Measurements from ENCODE around the gene CAPN5.

The CAPN5 gene

DNA sequence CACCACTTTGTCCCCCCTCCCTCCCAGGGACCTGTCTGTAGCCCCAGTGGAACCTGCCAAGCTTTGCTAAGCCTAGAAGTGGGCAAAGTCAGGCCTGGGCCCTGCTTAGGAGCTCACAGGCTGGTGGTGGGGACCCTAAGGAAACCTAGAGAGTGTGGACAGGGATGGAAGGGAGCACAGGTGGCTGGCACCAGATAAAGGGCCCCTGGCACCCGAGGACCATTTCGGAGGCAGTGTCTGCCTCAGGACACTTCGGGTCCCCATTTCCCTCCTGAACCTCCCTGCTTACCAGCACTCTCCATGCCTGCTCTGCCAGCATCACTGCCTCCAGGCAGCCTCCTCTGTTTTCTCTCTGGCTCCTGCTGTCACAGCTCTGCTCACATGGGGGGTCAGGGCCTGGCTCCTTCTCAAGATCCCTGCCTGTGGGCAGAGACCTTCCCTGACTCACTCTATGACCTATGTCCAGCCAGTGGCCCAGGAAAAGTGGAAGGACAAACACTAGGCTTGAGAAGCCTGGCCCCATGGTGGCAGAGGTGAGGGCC, 22.3 kb downstream of the CAPN5 start:
- no peak for DNase-seq (ENCODE audit: low read depth)
- TF ChIP-seq, protein P1, sequence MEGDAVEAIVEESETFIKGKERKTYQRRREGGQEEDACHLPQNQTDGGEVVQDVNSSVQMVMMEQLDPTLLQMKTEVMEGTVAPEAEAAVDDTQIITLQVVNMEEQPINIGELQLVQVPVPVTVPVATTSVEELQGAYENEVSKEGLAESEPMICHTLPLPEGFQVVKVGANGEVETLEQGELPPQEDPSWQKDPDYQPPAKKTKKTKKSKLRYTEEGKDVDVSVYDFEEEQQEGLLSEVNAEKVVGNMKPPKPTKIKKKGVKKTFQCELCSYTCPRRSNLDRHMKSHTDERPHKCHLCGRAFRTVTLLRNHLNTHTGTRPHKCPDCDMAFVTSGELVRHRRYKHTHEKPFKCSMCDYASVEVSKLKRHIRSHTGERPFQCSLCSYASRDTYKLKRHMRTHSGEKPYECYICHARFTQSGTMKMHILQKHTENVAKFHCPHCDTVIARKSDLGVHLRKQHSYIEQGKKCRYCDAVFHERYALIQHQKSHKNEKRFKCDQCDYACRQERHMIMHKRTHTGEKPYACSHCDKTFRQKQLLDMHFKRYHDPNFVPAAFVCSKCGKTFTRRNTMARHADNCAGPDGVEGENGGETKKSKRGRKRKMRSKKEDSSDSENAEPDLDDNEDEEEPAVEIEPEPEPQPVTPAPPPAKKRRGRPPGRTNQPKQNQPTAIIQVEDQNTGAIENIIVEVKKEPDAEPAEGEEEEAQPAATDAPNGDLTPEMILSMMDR (conservative IDR thresholded peaks at IDR 0.05; ENCODE audit: low read depth, low read length), result no peak
- no peak overlapping the region for H3K4me3 ChIP-seq (ENCODE audit: low read length)

DNA sequence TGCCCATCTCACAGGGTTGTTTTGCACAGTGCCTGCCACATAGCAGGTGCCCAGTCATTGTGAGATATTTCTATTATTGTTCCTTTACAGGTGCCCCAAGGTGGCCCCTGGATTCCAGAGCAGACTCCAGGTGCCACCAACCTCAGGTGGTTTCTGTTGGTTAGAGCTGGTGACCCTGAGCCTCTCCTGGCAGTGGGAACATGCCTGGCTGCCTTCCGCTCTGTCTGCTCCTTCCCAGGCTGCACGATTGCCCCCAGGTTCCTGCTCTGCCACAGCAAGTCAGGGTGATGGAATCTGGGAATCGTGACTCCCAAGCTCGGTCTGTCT, 23.2 kb downstream of the CAPN5 start:
- DNase-seq (ENCODE audit: low read depth), result no peak

GRCh38 chr11:77090373-77091111, 23.8 kb downstream of the CAPN5 start:
- DNase-seq (ENCODE audit: low read depth), result no peak
- no peak overlapping the region for H3K4me3 ChIP-seq (ENCODE audit: low read length)
- TF ChIP-seq, protein P1 (conservative IDR thresholded peaks at IDR 0.05; ENCODE audit: low read depth, low read length), result no peak

More for the DNA sequence above, 23.2 kb downstream of the CAPN5 start:
- TF ChIP-seq, protein P1 (conservative IDR thresholded peaks at IDR 0.05; ENCODE audit: low read depth, low read length), result no peak
- H3K4me3 ChIP-seq (ENCODE audit: low read length), result no peak overlapping the region

DNA sequence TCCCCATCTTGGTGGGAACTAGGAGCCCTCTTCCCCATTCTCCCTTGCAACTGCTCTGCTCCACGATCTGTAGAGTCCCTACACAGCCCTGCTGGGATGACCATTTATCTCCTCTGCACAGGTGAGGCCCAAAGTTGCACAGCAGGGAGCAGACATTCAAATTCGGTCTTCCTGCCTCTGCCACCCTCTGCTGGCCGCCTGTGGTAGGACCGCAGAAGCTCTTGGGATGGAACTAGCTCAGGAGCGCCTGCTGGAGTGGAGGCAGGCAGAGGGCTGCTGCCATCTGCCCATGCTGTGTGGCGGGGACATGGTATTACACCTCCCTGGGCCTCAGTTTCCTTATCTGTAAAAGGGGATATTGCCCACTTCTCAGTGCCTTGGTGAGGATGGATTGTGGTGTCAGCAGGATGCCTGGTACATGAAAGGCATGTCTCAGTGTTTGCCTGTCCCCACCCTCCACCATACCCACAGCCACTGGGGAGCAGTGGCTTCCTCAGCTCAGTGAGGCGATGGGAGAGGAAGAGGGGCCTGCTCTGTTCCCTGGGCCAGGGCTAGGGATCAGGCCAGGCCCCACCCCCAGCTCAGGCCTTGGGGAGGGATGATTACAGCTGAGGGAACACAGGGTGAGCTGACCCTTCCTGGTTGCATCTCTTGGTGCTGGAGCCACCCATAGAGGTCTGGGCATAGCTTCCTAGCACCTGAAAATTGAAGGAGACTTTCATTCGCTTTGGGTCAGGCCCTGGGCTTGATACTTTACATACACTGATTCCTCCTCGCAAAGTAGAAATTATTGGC, 24.6 kb downstream of the CAPN5 start:
- TF ChIP-seq, protein P1 (conservative IDR thresholded peaks at IDR 0.05; ENCODE audit: low read depth, low read length), result peak; percentile 96
- no peak overlapping the region for H3K4me3 ChIP-seq (ENCODE audit: low read length)
- DNase-seq (ENCODE audit: low read depth), result no peak

DNA sequence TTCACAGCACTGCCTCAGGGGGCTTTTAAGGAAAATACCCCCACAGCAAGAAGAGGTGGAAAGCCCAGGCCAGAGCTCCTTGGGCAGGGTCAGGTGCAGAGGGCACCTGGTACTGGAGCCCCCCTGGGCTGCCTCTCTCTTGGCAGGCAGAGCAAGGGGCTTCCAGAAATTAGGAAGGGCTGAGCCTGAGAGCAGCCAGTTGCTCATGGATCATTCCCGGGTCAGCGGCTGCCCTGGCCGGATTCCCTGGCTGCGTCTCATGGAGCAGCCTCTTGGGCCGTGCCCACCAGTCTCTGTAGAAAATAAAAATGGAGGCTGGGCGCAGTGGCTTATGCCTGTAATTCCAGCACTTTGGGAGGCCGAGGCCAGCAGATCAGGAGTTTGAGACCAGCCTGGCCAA, 25.6 kb downstream of the CAPN5 start:
- no peak for DNase-seq (ENCODE audit: low read depth)
- TF ChIP-seq, protein P1 (conservative IDR thresholded peaks at IDR 0.05; ENCODE audit: low read depth, low read length), result no peak
- H3K4me3 ChIP-seq (ENCODE audit: low read length), result no peak overlapping the region

DNA sequence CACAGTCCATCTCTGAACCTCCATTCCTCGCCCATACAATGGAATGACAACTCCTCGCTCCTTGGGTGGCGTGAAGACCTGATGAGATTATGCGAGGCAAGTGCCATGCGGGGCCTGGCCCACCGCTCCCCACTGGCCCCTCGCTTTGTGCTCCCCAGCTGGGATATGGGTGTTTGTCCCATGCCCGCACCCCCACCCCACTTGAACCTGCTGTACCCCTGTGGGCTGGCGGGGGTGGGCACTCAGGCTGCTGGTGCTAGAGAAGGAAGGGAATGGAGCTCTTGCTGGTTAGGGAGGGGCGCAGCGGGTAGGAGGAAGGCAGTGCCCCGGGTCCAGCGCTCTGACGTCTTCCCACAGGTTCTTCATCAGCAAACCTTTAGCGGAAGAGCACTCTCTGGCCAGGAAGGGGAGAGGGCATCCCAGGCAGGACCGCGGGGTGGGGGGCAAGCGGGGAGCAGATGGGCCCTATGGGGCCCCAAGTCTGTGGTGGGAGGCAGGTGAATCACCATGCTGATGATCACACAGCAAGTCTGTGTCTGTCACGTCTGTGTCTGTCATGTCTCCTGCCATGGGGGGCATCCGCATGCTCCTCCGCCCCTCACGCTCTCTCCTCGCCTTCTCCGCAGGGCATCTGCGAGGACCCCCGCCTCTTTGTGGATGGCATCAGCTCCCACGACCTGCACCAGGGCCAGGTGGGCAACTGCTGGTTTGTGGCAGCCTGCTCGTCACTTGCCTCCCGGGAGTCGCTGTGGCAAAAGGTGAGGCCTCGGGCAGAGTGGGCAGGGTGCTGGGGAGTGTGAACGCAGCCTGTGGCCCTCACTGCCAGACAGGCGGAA, 26.5 kb downstream of the CAPN5 start:
- TF ChIP-seq, protein P1 (conservative IDR thresholded peaks at IDR 0.05; ENCODE audit: low read depth, low read length), result no peak
- no peak overlapping the region for H3K4me3 ChIP-seq (ENCODE audit: low read length)
- DNase-seq (ENCODE audit: low read depth), result no peak
